AG04449 (cell line): ENCODE results near the gene NOB1.

Experiments
- CTCF ChIA-PET: fragments of 350-600 bp; formaldehyde crosslinking; extraction: SDS; loops from one replicate; lab custom pipeline; 2021; ENCODE audit warnings: antibody characterized with exemption; lab: Yijun Ruan, JAX
- POLR2A ChIA-PET: fragments of 400-600, 350-600 bp; formaldehyde crosslinking; extraction: SDS; loops from one replicate; lab custom pipeline; 2020; ENCODE audit warnings: antibody characterized with exemption, inconsistent platforms; lab: Yijun Ruan, JAX
- DNase-seq: peaks from one replicate; pipeline ENCODE4 v3.0.0-alpha.2; 2010; ENCODE audit warnings: low read depth, low spot score
- H3K4me3 ChIP-seq: 2 replicates; pipeline ENCODE4 v1.5.1; 2011; ENCODE audit warnings: low read depth, mild to moderate bottlenecking, control low read depth, low read length
- CTCF ChIP-seq: IDR thresholded peaks from one replicate; pipeline ENCODE4 v1.5.1; 2011; ENCODE audit warnings: mild to moderate bottlenecking, moderate library complexity, low read length, control low read depth, inconsistent platforms; ENCODE audit not compliant: insufficient read depth; ENCODE audit errors: missing control alignments

Gene NOB1

DNA sequence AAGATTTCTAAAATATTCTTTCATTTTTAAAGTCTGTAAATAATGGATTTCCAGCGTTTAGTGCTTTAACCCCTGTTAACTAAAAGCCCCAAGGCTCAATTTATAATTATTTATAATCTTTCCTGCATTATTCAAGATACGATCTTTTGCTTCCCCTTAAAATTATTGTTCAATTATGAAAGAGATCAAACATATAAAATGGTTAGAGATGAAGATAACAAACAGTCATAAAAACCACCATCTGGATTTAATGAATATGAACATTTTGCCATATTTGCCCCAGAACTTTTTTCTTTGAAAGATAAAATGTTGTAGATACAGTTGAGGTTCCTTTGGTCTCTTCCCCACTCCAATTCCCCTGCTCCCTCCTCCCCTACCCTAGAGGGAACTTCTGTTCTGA lies 25.0 kb upstream of the NOB1 start:
- CTCF ChIA-PET = interaction anchor here (1.0 to 1.4 kb wide), 2 partner anchors 17 to 25 kb away, joined by 4 to 5 read pairs; partner anchors contain the start of gene NOB1
- POLR2A ChIA-PET = no interaction called here
- no peak for TF ChIP-seq CTCF
- no peak overlapping the region for H3K4me3 ChIP-seq
- no peak for DNase-seq

DNA sequence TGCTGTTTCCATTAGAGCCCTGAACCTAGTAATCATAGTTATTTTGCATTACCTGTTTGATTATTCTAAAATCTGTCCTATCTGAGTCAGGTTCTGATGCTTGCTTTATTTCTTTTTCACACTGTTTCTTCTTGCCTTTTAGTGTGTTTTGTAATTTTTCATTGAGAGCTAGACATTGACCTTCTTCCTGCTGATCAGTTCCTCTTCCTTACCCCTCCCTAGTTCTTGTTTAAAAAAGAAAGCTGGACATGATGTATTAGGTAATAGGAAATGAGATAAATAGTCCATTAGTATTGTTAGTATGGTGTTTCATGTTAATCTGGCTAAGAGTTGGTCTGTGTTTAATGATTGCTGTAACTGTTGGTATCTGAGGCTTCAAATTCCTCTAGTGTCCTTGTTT lies 20.8 kb upstream of the NOB1 start:
- no peak for TF ChIP-seq CTCF
- no peak overlapping the region for H3K4me3 ChIP-seq
- ChIA-PET CTCF (interaction anchor here (1.4 to 3.3 kb wide), 2 partner anchors 21 to 379 kb away, joined by 3 to 13 read pairs; no protein-coding TSS in a partner anchor), POLR2A (interaction anchor here (0.5 kb wide), 1 partner anchor 1747 kb away, joined by 3 read pairs; no protein-coding TSS in a partner anchor)
- DNase-seq = no peak

DNA sequence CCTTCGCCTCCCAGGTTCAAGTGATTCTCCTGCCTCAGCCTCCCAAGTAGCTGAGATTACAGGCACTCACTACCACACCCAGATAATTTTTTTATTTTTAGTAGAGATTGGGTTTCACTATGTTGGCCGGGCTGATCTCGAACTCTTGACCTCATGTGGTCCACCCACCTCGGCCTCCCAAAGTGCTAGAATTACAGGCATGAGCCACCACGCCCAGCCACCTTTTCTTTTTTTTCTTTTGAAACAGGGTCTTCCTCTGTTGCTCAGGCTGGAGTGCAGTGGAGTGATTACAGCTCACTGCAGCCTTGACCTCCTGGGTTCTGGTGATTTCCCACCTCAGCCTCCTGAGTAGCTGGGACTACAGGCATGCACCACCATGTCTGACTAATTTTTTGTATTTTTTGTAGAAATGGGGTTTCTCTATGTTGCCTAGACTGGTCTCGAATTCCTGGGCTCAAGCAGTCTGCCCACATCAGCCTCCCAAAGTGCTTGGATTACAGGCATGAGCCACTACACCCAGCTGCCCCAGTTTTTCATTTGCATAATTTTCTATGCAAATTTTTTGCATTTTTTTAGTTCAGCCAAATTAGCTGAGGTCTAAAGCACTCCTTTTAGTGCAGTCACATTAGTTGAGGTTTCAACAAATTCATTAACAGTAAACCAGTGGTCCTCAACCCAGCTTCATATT lies 18.7 kb upstream of the NOB1 start:
- TF ChIP-seq CTCF = no peak
- no peak overlapping the region for H3K4me3 ChIP-seq
- ChIA-PET POLR2A (no interaction called here), CTCF (interaction anchor here (1.1 to 6.2 kb wide), 3 partner anchors 17 to 157 kb away, joined by 6 to 28 read pairs (median 8); partner anchors contain the start of gene NOB1)
- no peak for DNase-seq

DNA sequence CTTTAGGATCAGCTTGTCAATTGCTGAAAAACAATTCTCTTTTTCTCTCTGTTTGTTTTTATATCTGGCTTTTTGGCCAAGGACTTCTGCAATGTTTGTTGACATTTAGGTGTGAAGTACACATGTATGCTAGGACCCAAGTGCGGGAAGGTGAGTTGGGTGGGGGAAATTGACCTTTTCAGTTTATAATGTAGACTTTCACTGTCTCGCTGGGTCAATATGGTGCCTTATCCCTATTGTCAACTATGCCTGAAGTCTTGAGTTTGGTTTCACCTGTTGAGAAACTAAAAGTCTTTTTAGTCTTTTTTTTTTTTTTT lies 16.9 kb upstream of the NOB1 start:
- ChIA-PET POLR2A (no interaction called here), CTCF (interaction anchor here (1.5 to 6.2 kb wide), 2 partner anchors 16 to 25 kb away, joined by 5 to 28 read pairs; partner anchors contain the start of gene NOB1)
- TF ChIP-seq CTCF = no peak
- DNase-seq = no peak
- no peak overlapping the region for H3K4me3 ChIP-seq

GRCh38 chr16:69769404-69769803 lies 14.7 kb upstream of the NOB1 start:
- no peak for TF ChIP-seq CTCF
- CTCF ChIA-PET = interaction anchor here (1.4 to 6.2 kb wide), 2 partner anchors 13 to 28 kb away, joined by 3 to 28 read pairs; partner anchors contain the start of gene NOB1
- POLR2A ChIA-PET = interaction anchor here (0.6 kb wide), 1 partner anchor 66 kb away, joined by 3 read pairs; no protein-coding TSS in a partner anchor
- H3K4me3 ChIP-seq = no peak overlapping the region
- no peak for DNase-seq

DNA sequence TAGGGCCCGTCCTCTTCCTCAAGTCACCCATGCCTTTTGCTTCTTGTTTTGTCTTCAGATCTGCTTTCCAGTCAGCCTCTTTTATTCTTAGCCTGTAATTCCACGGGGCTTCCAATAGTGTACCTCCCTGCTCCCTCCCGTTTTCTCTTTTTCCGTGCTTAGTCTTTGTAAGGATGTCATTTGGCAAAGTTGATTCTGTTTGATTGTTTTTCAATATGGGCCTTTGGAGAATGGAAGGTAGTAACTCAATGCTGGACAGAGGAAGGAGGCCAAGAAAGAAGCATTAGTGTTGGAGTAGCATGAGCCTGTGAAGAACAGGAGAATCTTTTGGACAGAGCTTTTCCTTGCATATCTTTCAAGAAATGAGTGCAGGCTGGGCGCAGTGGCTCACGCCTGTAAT lies 13.9 kb upstream of the NOB1 start:
- H3K4me3 ChIP-seq = no peak overlapping the region
- no peak for TF ChIP-seq CTCF
- DNase-seq = no peak
- ChIA-PET POLR2A (no interaction called here), CTCF (interaction anchor here (6.2 kb wide), 1 partner anchor 13 kb away, joined by 28 read pairs; the partner anchor contains the start of gene NOB1)
